NCI-H1092 (cell line): ENCODE measurements around the gene IKZF1.

Experiments
- DNase-seq: peaks from one replicate; lab custom pipeline; 2025; lab: John Stamatoyannopoulos, UW

The IKZF1 gene

DNA sequence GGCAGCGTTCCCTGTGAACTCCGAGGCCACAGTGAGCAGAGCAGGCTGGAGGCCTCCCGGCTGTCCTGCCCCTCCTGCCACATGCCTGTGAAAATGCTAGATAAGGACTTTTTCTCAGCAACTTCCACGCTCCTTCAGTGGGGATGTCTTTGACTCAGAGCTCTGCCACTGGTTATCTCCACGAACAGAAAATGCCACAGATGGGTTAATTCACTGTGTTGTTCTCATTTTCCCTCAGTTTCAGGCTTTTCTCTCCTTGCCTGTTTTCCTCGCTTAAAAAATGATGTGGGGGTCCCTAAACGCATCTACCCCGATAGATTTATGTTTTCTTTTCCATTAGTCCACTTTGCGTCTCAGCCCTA is 51.3 kb downstream of the IKZF1 start:
- DNase-seq = no peak

DNA sequence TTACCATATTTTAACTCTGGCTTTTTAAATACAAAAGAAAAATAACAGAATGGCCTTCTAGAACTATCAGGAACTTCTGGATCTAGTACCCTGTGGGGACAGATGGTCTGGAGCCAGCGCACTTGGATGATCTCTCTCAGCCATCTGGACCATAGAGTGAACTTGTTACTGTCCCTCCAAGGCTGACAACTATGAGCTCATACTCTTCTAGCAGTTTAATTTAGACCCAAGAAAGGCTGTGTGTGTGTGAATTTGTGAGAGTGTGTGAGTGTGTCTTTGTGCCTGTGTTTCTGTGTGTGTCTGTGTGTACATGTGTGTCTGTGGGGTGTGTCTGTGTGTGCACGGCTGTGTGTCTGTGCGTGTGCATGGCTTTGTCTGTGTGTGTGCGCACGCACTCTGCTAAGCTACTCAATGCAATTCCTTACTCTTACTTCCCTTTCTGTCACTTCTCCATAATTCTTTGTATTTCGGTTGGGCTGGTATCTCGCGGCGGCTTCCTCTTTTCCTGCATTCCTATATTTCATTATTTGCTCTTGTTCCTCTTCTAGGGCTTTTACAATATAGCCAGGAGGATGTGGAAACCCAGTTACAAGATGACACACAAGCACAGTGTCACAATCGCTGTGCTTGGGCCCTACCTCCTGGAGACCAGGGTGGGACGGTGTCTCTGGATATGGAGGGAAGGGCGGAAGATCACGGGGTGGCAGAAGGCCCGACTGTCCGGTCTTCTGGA is 51.9 kb downstream of the IKZF1 start:
- DNase-seq = no peak

DNA sequence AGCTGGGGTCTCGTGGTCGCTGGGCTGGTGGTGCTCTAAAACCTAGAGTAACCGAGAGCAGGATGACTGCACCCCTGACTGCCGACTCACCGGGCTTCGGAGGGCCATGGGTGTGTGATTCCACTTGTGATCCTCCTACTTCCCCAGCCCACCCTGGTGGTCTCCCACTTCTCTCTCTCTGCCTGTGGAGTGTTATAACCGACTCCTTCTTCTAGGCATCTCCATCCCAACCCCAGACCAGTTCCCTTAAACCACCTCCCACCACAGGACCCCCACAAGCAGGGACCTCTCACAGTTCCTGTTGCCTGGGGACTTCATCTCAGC is 52.4 kb downstream of the IKZF1 start:
- no peak for DNase-seq

GRCh38 chr7:50357426-50357825 is 52.9 kb downstream of the IKZF1 start:
- no peak for DNase-seq

DNA sequence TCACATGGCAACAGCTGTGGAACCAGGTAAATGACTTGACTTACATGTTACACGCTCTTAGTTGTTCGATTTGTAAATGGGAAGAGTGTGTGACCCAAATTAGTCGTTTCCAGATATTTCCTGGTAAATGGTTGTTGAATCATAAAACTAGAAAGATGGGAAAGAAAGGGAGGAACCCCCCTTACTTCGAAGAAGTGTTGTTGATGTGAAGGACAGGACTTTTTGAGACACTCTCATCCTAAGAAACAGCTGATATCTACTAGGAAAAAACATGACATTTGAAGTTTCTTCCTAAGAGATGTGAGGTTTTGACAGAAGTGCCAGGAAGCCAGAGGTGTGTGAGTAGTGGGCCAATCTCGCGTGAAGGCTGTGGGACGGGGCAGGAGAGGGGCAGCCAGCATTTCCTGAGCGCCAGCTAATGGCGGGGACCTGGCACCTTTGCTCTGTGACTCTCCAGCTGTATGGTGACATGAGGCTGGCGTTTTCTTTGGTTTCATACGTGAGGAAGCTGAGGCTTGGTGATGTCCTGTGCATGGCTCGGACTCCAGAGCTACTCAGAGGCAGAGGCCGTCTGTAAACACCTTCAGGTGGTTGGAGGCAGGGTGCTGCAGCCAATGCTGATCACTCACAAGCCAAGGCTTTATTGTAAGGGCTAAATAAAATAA is 53.7 kb downstream of the IKZF1 start:
- no peak for DNase-seq

- DNase-seq = no peak
Observed at GRCh38 chr7:50358779-50359178, 54.3 kb downstream of the IKZF1 start.

GRCh38 chr7:50359258-50359994 is 54.9 kb downstream of the IKZF1 start:
- DNase-seq = no peak

DNA sequence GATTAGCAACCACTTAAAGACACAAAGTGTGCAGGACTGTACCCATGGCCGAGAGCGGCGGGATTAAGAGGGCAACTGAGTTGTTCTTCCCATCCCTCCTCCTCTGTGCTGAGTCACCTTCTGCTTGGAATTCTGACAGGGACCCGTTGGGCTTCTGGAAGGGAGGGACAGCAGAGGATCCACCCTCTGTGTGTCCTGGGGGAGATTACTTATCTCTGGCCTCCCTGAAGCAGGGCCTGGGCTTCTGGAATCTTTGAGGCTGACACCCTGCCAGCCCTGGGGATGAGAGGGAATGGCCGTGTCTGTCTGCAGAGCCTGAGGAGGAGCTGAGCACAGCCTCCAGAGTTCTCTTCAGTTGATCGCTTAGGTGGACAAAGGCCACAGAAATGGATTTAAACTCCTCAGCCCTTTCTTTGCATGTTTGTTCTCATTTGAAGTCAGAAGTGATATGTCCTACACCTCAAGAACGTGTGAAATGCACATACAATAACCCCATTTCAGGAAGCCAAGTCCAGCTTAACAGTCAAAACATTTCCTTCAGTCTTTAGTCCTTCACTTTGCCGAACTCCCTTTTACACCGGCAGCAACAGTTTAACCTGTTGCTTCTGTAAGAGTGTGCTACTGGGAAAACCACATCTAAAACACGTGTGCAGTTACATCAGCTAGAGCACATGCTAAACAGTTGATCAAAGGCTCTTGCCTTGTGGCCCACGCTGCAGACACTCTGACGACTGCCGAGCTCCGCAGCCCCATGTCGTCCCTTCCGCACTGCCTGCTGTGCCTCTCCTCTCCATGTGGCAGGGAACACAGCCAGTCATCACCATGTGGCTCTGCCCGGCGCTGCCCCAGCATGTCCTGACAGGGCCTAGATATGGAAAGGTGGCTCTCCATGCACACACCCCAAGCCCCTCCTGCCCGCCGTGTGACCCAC is 55.7 kb downstream of the IKZF1 start:
- no peak for DNase-seq

- no peak for DNase-seq
Observed at GRCh38 chr7:50362142-50362541, 57.6 kb downstream of the IKZF1 start.

DNA sequence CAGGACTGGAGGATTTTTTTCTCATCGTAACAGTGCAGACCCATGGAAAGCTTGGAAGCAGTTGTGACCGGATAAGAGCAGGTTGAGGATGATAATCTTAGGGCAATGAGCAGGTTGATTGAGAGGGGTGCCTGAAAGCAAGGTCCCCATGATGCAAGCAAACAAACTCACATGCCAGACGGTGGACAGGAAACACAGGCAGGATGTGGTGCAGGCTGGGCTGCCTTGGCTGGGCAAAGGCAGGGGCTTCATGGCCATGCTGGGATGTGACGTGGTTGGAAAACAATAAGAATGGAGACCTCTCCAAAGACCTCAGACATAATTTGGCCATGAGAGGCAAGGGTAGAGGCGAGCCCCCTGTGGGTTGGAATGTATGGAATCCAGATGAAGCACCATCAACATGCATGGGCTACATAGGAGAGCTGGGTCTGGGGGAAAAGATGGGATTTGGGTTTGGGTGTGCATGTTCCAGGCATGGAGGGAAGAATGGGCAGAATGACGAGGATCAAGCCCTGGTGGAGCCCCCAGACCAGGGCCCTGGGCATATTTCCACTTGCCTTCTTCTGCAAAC is 58.3 kb downstream of the IKZF1 start:
- DNase-seq = no peak

- no peak for DNase-seq
Observed at GRCh38 chr7:50363327-50364060, 59.0 kb downstream of the IKZF1 start.

DNA sequence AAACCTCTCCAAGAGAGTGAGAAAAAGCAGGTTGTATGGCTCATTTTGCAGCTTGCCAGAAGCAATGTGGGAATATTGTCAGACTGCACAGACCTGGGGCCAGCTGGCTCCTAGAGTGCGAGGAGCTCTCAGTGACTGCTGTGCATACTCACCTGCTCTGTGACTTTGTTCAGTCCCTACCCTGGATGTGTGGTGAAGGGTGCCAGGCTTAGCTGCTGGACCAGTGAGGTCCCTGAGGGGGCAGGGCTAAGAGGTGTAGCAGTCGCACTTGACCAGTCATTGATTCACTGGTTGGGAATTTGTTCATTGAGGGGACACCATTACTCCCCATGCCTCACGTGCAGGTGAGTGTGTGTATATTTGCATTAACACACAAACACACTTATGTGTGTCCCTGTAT is 60.1 kb downstream of the IKZF1 start:
- no peak for DNase-seq

DNA sequence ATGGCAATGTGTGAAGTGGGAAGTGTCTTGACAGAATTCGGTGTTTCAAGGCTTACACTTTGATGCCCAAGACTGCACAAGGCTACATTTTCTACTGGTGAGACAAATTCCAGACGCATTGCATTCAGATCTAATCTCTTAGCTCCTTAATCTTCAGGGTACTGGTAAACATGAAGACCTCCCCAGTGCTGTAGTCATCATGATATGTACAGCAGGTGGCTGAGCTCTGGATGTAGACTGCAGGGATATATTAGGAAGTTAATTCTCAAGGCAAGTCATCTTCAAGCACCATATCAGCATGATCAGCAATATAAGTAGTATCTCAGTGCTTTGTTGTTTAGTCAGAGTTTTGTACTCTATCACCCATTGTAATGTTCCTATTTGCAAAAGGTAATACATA is 61.8 kb downstream of the IKZF1 start:
- no peak for DNase-seq

DNA sequence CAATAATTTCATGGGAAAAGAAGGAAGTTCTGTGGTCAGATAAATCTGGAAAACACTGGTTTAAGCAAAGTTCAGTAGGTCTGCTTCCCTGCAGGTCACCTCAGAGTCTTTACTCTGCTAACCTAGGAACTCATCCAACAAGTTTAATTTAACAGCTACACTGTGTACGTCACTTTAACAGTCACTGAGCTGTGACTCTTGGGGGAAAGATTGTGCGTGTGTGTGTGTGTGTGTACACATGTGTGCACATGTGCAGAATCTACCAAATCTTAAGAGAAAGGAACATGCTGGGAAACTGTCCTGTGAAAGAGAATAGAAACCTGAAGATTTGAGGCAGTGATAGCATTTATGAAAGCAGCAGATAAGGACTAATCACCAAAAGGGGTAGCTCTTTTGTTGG is 62.6 kb downstream of the IKZF1 start:
- no peak for DNase-seq

DNA sequence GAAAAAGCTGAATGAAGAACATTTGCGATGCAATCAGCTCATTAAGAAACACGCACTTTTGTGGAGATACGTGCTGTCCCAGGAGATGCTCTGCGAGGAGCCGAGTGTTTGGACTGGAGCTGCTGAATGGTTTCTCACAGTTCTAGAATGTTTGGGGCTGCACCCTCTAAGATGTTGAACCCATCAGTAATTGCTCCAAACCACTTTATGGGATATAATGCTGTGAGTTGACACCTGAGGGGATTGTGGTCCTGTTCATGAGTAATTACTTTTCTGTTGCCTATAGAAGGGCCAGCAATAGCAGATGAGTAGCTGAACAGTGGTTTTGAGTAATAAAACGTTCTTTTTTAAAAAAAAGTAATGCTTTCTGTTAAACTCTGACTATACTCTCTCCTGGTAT is 63.1 kb downstream of the IKZF1 start:
- DNase-seq = no peak

GRCh38 chr7:50368366-50368765 is 63.9 kb downstream of the IKZF1 start:
- DNase-seq = no peak

GRCh38 chr7:50369143-50370026 is 64.9 kb downstream of the IKZF1 start:
- no peak for DNase-seq

- DNase-seq = no peak
Observed at GRCh38 chr7:50370884-50371283, 66.4 kb downstream of the IKZF1 start.

- no peak for DNase-seq
Observed at GRCh38 chr7:50371551-50372021, 67.1 kb downstream of the IKZF1 start.

GRCh38 chr7:50372923-50373322 is 68.4 kb downstream of the IKZF1 start:
- no peak for DNase-seq
